Stimulated activated CD8-positive, alpha-beta memory T cell treated with anti-CD3 and anti-CD28 coated beads, Interleukin-15, amount 100 ng/mL, for 4 hours (primary cell): ENCODE data around the gene MMP3.

Experiments
- DNase-seq, 2 donors: peaks; one replicate each; pipeline ENCODE4 v3.0.0-alpha.2; 2020; ENCODE audit warnings: low read depth in 2 of 2

The MMP3 gene

GRCh38 chr11:102791271-102792036 is 52.0 kb downstream of the MMP3 start:
- DNase-seq: no peak

- no peak for DNase-seq
Measured at GRCh38 chr11:102788334-102788995, 54.9 kb downstream of the MMP3 start.
